NCI-H1048 (cell line): ENCODE data around the gene RSAD1.

ENCODE experiments used
- DNase-seq: peaks from one replicate; lab custom pipeline; 2025; lab: John Stamatoyannopoulos, UW

Gene RSAD1

GRCh38 chr17:50495217-50495823 is 16.7 kb downstream of the RSAD1 start:
- DNase-seq, result no peak

GRCh38 chr17:50495918-50496317 is 17.3 kb downstream of the RSAD1 start:
- DNase-seq, result no peak

- no peak for DNase-seq
These were observed 19.6 kb downstream of the RSAD1 start for GRCh38 chr17:50498021-50498874.

- no peak for DNase-seq
These were observed 20.6 kb downstream of the RSAD1 start for GRCh38 chr17:50499270-50499669.

GRCh38 chr17:50499721-50500120 is 21.1 kb downstream of the RSAD1 start:
- DNase-seq, result no peak

- DNase-seq, result no peak
These were observed 22.4 kb downstream of the RSAD1 start for GRCh38 chr17:50501054-50501453.

- DNase-seq, result no peak
These were observed 23.8 kb downstream of the RSAD1 start for GRCh38 chr17:50502301-50502990.

GRCh38 chr17:50505591-50506130 is 27.0 kb downstream of the RSAD1 start:
- no peak for DNase-seq

- DNase-seq, result no peak
These were observed 27.6 kb downstream of the RSAD1 start for GRCh38 chr17:50506298-50506697.

GRCh38 chr17:50507871-50508572 is 29.4 kb downstream of the RSAD1 start, which contains the start of gene MYCBPAP:
Gene MYCBPAP (plus strand): TSS chr17:50508439. CDS start chr17:50508675, 236 bp downstream.
- no peak for DNase-seq

GRCh38 chr17:50508573-50509460 is 30.2 kb downstream of the RSAD1 start:
- no peak for DNase-seq

- no peak for DNase-seq
These were observed 32.4 kb downstream of the RSAD1 start for GRCh38 chr17:50511058-50511457.

- DNase-seq, result no peak
These were observed 34.8 kb downstream of the RSAD1 start for GRCh38 chr17:50513495-50513894.

GRCh38 chr17:50514388-50514787 is 35.7 kb downstream of the RSAD1 start:
- DNase-seq, result no peak

- DNase-seq, result no peak
These were observed 36.5 kb downstream of the RSAD1 start for GRCh38 chr17:50514936-50515702.

- no peak for DNase-seq
These were observed 38.4 kb downstream of the RSAD1 start for GRCh38 chr17:50517011-50517410.

- DNase-seq, result no peak
These were observed 39.1 kb downstream of the RSAD1 start for GRCh38 chr17:50517504-50518383.

- DNase-seq, result no peak
These were observed 39.8 kb downstream of the RSAD1 start for GRCh38 chr17:50518384-50519023.
